OCI-LY1 (cell line): ENCODE results near the gene CHCHD6.

Source experiments
- H2AFZ ChIP-seq: fragments of 200-600 bp; sonication (generic), shearing (Covaris generic); 2 replicates; pipeline ENCODE4 v1.6.0; 2014; ENCODE audit warnings: antibody characterized with exemption, mild to moderate bottlenecking, low read length
- H3F3A ChIP-seq: fragments of 200-600 bp; sonication (generic), shearing (Covaris generic); 2 replicates; pipeline ENCODE4 v1.6.0; 2014; ENCODE audit warnings: mild to moderate bottlenecking, antibody characterized with exemption, low read length, moderate library complexity; ENCODE audit not compliant: insufficient read depth
- H3K27ac ChIP-seq: fragments of 200-600 bp; sonication (generic); 2 replicates; pipeline ENCODE4 v1.5.1; 2014; ENCODE audit warnings: low read length, mixed run types, mild to moderate bottlenecking, low read depth; ENCODE audit not compliant: poor library complexity, severe bottlenecking
- H3K27me3 ChIP-seq: fragments of 200-600 bp; sonication (generic); 2 replicates; pipeline ENCODE4 v1.6.0; 2014; ENCODE audit warnings: antibody characterized with exemption, mild to moderate bottlenecking, low read length, moderate library complexity; ENCODE audit not compliant: insufficient read depth
- H3K36me3 ChIP-seq: fragments of 200-600 bp; sonication (generic); 2 replicates; pipeline ENCODE4 v1.6.1; 2014; ENCODE audit warnings: mild to moderate bottlenecking, antibody characterized with exemption, low read length, moderate library complexity, mixed read lengths; ENCODE audit not compliant: insufficient read depth
- H3K4me1 ChIP-seq: fragments of 200-600 bp; sonication (generic); 2 replicates; pipeline ENCODE4 v1.5.1; 2014; ENCODE audit warnings: mild to moderate bottlenecking, low read length, moderate library complexity; ENCODE audit not compliant: insufficient read depth, severe bottlenecking
- H3K4me2 ChIP-seq: fragments of 200-600 bp; sonication (generic), shearing (Covaris generic); 2 replicates; pipeline ENCODE4 v1.6.1; 2014; ENCODE audit warnings: low read length
- H3K4me3 ChIP-seq: fragments of 200-600 bp; sonication (generic); 2 replicates; pipeline ENCODE4 v1.5.1; 2014; ENCODE audit warnings: low read length, low read depth, mild to moderate bottlenecking, mixed read lengths; ENCODE audit not compliant: poor library complexity, severe bottlenecking
- H3K79me2 ChIP-seq: fragments of 200-600 bp; shearing (Covaris generic); 2 replicates; pipeline ENCODE4 v1.6.1; 2016; ENCODE audit warnings: mixed run types, low read length, mixed read lengths; ENCODE audit not compliant: insufficient read depth
- H3K9ac ChIP-seq: fragments of 200-600 bp; sonication (generic), shearing (Covaris generic); 2 replicates; pipeline ENCODE4 v1.6.1; 2014; ENCODE audit warnings: mild to moderate bottlenecking, low read length, mixed read lengths
- H3K9me2 ChIP-seq: fragments of 200-600 bp; sonication (generic), shearing (Covaris generic); 2 replicates; pipeline ENCODE4 v1.6.1; 2014; ENCODE audit warnings: low read depth, mild to moderate bottlenecking, low read length, mixed read lengths
- H3K9me3 ChIP-seq: fragments of 200-600 bp; shearing (Covaris generic); 2 replicates; pipeline ENCODE4 v1.6.1; 2014; ENCODE audit warnings: low read length, mixed read lengths
- H4K20me1 ChIP-seq: fragments of 200-600 bp; sonication (generic), shearing (Covaris generic); 2 replicates; pipeline ENCODE4 v1.6.0; 2016; ENCODE audit warnings: mild to moderate bottlenecking, low read length; ENCODE audit not compliant: insufficient read depth
- EZH2 ChIP-seq: fragments of 200-600 bp; sonication (generic), shearing (Covaris generic); IDR thresholded peaks from 2 replicates; pipeline ENCODE4 v1.8.0; 2017; ENCODE audit warnings: borderline replicate concordance, mixed run types, mild to moderate bottlenecking, antibody characterized with exemption, low read length, moderate library complexity, mixed read lengths
- TF ChIP-seq, protein P1 (sequence below): fragments of 200-600 bp; sonication (generic), shearing (Covaris generic); IDR thresholded peaks from 2 replicates; pipeline ENCODE4 v1.5.1; 2017; ENCODE audit warnings: mild to moderate bottlenecking, antibody characterized with exemption, low read length, moderate library complexity, mixed read lengths

CHCHD6 gene

DNA sequence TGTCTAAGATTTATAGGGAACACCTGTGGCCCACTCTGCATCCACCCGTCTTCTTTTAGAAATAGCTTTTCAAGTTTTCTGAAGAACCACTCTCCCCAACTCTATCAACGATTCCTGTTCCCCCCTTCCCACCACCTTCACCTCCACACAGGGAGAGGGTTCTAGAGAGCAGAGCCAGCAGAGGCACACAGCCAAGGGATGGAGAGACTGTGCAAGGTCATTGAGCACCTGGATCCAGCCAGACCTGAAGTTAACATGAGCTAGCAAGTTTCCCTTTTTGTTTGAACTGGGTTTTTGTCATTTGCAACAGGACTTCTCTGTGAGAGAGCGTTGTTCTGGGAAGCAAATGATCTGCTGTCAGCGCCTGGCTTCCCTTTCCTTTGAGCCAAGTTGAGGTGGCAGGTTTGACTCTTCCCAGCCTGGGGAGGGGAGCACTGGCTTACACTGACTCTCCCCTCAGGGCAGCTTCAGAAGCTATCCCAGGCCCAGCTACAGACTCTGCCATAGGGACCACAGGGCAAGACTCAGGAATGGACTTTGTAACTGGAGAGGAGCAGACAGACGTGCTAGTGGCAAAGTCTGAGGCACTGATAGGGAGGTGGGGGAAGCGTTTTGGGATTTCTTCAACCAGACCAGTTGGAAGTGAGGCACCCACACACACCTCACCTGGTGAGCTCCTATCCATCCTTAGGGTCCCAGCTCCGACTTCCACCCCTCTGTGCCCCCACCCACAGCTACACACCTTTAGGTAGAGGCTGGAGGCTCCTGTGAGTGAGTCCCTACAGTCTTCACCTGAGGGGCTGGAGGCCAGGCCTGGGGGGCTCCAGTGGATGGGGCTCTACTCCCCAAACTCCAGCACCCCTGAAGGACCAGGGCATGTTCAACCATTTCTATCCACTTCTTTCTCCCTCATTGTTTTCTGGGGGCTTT lies 259.5 kb downstream of the CHCHD6 start:
- no peak overlapping the region for H3K4me2 ChIP-seq

DNA sequence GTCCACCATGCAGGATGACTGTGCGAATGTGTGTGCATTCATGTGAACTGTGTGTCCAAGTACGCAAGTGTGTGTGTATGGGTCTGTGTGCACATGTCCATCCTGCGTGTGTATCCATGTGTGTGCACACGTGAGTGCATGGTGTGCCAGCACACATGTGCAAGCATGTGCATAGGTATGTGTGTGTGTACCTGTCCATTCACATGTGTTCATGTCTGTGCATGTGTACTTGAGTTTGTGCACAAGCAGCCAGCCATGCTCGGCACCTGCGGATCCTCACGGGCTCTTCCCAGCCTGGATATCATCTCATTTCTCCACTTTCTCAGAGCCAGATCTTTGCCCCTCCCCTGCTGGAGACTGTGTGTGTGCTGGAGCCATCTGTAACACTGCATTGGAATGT lies 260.2 kb downstream of the CHCHD6 start:
- no peaks in the 10 kb centered on the region for H4K20me1 ChIP-seq
- H3F3A ChIP-seq: no peaks in the 10 kb centered on the region
- H3K27ac ChIP-seq: no peak overlapping the region
- no peaks in the 10 kb centered on the region for H3K36me3 ChIP-seq
- no peak overlapping the region for H3K9ac ChIP-seq
- no peaks in the 10 kb centered on the region for H3K9me3 ChIP-seq
- no peaks in the 10 kb centered on the region for H3K79me2 ChIP-seq
- TF ChIP-seq EZH2: no peak
- TF ChIP-seq, protein P1, sequence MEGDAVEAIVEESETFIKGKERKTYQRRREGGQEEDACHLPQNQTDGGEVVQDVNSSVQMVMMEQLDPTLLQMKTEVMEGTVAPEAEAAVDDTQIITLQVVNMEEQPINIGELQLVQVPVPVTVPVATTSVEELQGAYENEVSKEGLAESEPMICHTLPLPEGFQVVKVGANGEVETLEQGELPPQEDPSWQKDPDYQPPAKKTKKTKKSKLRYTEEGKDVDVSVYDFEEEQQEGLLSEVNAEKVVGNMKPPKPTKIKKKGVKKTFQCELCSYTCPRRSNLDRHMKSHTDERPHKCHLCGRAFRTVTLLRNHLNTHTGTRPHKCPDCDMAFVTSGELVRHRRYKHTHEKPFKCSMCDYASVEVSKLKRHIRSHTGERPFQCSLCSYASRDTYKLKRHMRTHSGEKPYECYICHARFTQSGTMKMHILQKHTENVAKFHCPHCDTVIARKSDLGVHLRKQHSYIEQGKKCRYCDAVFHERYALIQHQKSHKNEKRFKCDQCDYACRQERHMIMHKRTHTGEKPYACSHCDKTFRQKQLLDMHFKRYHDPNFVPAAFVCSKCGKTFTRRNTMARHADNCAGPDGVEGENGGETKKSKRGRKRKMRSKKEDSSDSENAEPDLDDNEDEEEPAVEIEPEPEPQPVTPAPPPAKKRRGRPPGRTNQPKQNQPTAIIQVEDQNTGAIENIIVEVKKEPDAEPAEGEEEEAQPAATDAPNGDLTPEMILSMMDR: no peak
- no peaks in the 10 kb centered on the region for H3K4me1 ChIP-seq
- H3K4me3 ChIP-seq: no peak overlapping the region
- no peak overlapping the region for H3K4me2 ChIP-seq
- no peaks in the 10 kb centered on the region for H3K27me3 ChIP-seq
- no peak overlapping the region for H2AFZ ChIP-seq
- H3K9me2 ChIP-seq: no peaks in the 10 kb centered on the region

More for the DNA sequence above, 259.5 kb downstream of the CHCHD6 start:
- Histone ChIP-seq H3K27me3 (no peaks in the 10 kb centered on the region), H3K9me2 (no peaks in the 10 kb centered on the region), H3K9me3 (no peaks in the 10 kb centered on the region), H3K4me1 (no peaks in the 10 kb centered on the region), H3K4me3 (no peak overlapping the region), H3K79me2 (no peaks in the 10 kb centered on the region), H2AFZ (no peak overlapping the region), H3F3A (no peaks in the 10 kb centered on the region), H4K20me1 (no peaks in the 10 kb centered on the region), H3K36me3 (no peaks in the 10 kb centered on the region), H3K27ac (no peak overlapping the region), H3K9ac (no peak overlapping the region)
- TF ChIP-seq EZH2: no peak
- TF ChIP-seq, protein P1: no peak

DNA sequence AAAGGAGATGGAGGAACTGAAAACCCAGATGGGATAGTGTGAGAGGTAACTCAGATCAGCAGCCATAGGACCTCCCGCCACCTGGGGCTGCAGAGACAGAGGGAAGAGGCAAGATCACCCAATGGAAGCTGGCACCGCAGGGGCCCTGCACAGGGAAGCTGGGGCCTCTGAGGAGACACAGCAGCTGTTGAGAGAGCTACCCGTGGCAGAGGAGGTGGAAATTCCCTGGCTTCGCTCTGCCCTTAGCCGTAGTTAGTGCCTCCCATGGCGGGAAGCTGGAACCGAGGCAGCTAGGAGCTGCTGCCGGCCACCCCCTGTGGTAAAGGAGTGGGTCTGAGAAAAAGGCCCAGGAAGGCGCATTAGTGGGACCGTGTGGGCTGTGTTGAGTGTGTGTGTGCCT lies 260.9 kb downstream of the CHCHD6 start:
- Histone ChIP-seq H3K4me3 (no peak overlapping the region), H3K79me2 (no peaks in the 10 kb centered on the region), H3K4me1 (no peaks in the 10 kb centered on the region), H3K27me3 (no peaks in the 10 kb centered on the region), H3K9me3 (no peaks in the 10 kb centered on the region), H3K4me2 (no peak overlapping the region), H4K20me1 (no peaks in the 10 kb centered on the region), H3K9me2 (no peaks in the 10 kb centered on the region), H3K27ac (no peak overlapping the region), H3F3A (no peaks in the 10 kb centered on the region), H3K36me3 (no peaks in the 10 kb centered on the region), H2AFZ (no peak overlapping the region), H3K9ac (no peak overlapping the region)
- TF ChIP-seq, protein P1: no peak
- no peak for TF ChIP-seq EZH2
